ENCODE data around the gene HYLS1. TPM values are rescaled to one million over a fixed set of nuclear protein-coding genes. Genes with fewer than 3 reads are reported as not detected.

Gene HYLS1
- total RNA-seq, 2 donors from 2014 or later = 6.4 to 8.4 TPM

- no peaks in the 10 kb centered on the region for H3K36me3 Mint-ChIP-seq
- H3K9me3 Mint-ChIP-seq = no peaks in the 10 kb centered on the region
- no peak for DNase-seq (ENCODE audit: low spot score)
- ATAC-seq = no peak
- H3K27me3 Mint-ChIP-seq = peaks cover 6 to 13% of the 10 kb centered on the region in 2 donors
- no peak overlapping the region for H3K4me3 Mint-ChIP-seq
- H3K27ac Mint-ChIP-seq = no peak overlapping the region
- H3K4me1 Mint-ChIP-seq (ENCODE audit: low read depth in 2 of 2) = peaks cover 6% of the 10 kb centered on the region in 2 donors
Measured at GRCh38 chr11:125945011-125945796, 57.7 kb downstream of the HYLS1 start.

GRCh38 chr11:125945797-125946520, 58.5 kb downstream of the HYLS1 start, which contains the start of gene VSIG10L2:
TSS of gene VSIG10L2 (plus strand) at chr11:125946044. CDS start at chr11:125946056, 12 bp downstream.
- H3K4me3 Mint-ChIP-seq = no peak within 1 kb of the TSS
- H3K36me3 Mint-ChIP-seq = no peaks in the 10 kb centered on the region
- peaks cover 6% of the 10 kb centered on the region in 2 donors for H3K4me1 Mint-ChIP-seq (ENCODE audit: low read depth in 2 of 2)
- ATAC-seq (no peak), DNase-seq (ENCODE audit: low spot score) (no peak)
- no peaks in the 10 kb centered on the region for H3K9me3 Mint-ChIP-seq
- no peak within 1 kb of the TSS for H3K27ac Mint-ChIP-seq
- H3K27me3 Mint-ChIP-seq = peaks cover 6 to 13% of the 10 kb centered on the region in 2 donors

GRCh38 chr11:125946712-125947418, 59.4 kb downstream of the HYLS1 start:
- Mint-ChIP-seq H3K36me3 (no peaks in the 10 kb centered on the region), H3K27me3 (peaks cover 6 to 16% of the 10 kb centered on the region in 2 donors), H3K4me3 (no peak overlapping the region), H3K27ac (no peak overlapping the region), H3K9me3 (no peaks in the 10 kb centered on the region), H3K4me1 (ENCODE audit: low read depth in 2 of 2) (peaks cover 5 to 6% of the 10 kb centered on the region in 2 donors)
- ATAC-seq (no peak), DNase-seq (ENCODE audit: low spot score) (no peak)

GRCh38 chr11:125947419-125948277, 60.2 kb downstream of the HYLS1 start:
- DNase-seq (ENCODE audit: low spot score) (no peak), ATAC-seq (no peak)
- Mint-ChIP-seq H3K27ac (no peak overlapping the region), H3K27me3 (peaks cover 0 to 9% of the 10 kb centered on the region in 2 donors), H3K4me1 (ENCODE audit: low read depth in 2 of 2) (no peaks in the 10 kb centered on the region), H3K9me3 (no peaks in the 10 kb centered on the region), H3K4me3 (no peak overlapping the region), H3K36me3 (no peaks in the 10 kb centered on the region)

- Mint-ChIP-seq H3K27ac (no peak overlapping the region), H3K27me3 (peaks cover 0 to 9% of the 10 kb centered on the region in 2 donors), H3K4me1 (ENCODE audit: low read depth in 2 of 2) (no peaks in the 10 kb centered on the region), H3K4me3 (no peak overlapping the region), H3K9me3 (no peaks in the 10 kb centered on the region), H3K36me3 (no peaks in the 10 kb centered on the region)
- ATAC-seq (no peak), DNase-seq (ENCODE audit: low spot score) (no peak)
Measured at GRCh38 chr11:125948278-125949051, 61.0 kb downstream of the HYLS1 start.

- Mint-ChIP-seq H3K27me3 (peaks cover 0 to 6% of the 10 kb centered on the region in 2 donors), H3K9me3 (no peaks in the 10 kb centered on the region), H3K27ac (no peak overlapping the region), H3K36me3 (no peaks in the 10 kb centered on the region), H3K4me1 (ENCODE audit: low read depth in 2 of 2) (no peaks in the 10 kb centered on the region), H3K4me3 (no peak overlapping the region)
- DNase-seq (ENCODE audit: low spot score) (no peak), ATAC-seq (peak in 1 of 2 donors; percentile 30)
Measured at GRCh38 chr11:125949271-125950177, 62.1 kb downstream of the HYLS1 start.

GRCh38 chr11:125950178-125950490, 62.7 kb downstream of the HYLS1 start:
- no peak for DNase-seq (ENCODE audit: low spot score)
- Mint-ChIP-seq H3K27me3 (peaks cover 0 to 5% of the 10 kb centered on the region in 2 donors), H3K36me3 (no peaks in the 10 kb centered on the region), H3K27ac (no peak overlapping the region), H3K4me3 (no peak overlapping the region), H3K9me3 (no peaks in the 10 kb centered on the region), H3K4me1 (ENCODE audit: low read depth in 2 of 2) (no peaks in the 10 kb centered on the region)
- ATAC-seq = peak in 1 of 2 donors; percentile 9

Other genes starting within 250 kb of the HYLS1 start
- gene ACRV1, start 206.8 kb upstream of the HYLS1 start, total RNA-seq = not detected
- gene PATE1, start 141.4 kb upstream of the HYLS1 start, total RNA-seq = not detected
- gene PATE2, start 108.8 kb upstream of the HYLS1 start, total RNA-seq = under 1 TPM; 0.42 to 0.55 TPM
- not detected for gene PATE3, start 99.5 kb upstream of the HYLS1 start, total RNA-seq
- not detected for gene PATE4, start 54.4 kb upstream of the HYLS1 start, total RNA-seq
- 10 to 100 TPM; 11.6 to 12.9 TPM for gene PUS3, start 15.5 kb downstream of the HYLS1 start, total RNA-seq
- not detected for gene DDX25, start 16.8 kb downstream of the HYLS1 start, total RNA-seq
- gene VSIG10L2, start 58.4 kb downstream of the HYLS1 start, total RNA-seq = not detected
- 1 to 10 TPM in 1 of 2 donors, under 1 TPM in 1; 0.59 to 2.1 TPM for gene CDON, start 175.2 kb downstream of the HYLS1 start, total RNA-seq